Measurements from ENCODE around the gene TMEM207. TPM values are rescaled to one million over a fixed set of nuclear protein-coding genes. Genes with fewer than 3 reads are reported as not detected.

The TMEM207 gene
- total RNA-seq, 2 experiments from 2014 or later = not detected

DNA sequence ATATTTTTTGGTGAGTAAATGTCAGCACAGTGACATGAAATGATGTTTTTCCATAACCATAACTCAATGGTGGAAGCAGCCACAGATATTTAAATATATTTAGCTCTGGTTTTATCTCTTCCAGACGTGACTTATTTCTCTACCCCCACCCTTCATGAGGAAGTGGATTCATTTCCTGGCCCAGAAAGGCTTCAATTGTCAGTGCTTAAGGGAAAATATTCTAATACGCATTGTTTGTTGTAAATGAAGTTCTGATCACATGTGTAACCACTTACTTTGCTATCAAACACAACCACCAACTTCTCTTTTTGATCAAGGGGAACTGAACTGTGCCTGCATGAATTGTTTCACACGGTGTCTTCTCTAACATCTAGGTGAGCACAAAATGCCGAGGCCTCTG is 47.7 kb downstream of the TMEM207 start:
- Mint-ChIP-seq H3K36me3 (ENCODE audit: low read depth) (no peaks in the 10 kb centered on the region), H3K27ac (no peak overlapping the region), H3K4me1 (ENCODE audit: low read depth) (no peaks in the 10 kb centered on the region), H3K9me3 (no peaks in the 10 kb centered on the region), H3K27me3 (ENCODE audit: low read depth) (peaks cover 5% of the 10 kb centered on the region), H3K4me3 (no peak overlapping the region)
- DNase-seq = no peak
- CTCF ChIA-PET = interaction anchor here (1.4 to 1.6 kb wide), 3 partner anchors 11 to 80 kb away, joined by 3 to 7 read pairs (median 3); partner anchors contain the start of gene CLDN1
- intact Hi-C loops (cut with micrococcal nuclease) = no loop called here

DNA sequence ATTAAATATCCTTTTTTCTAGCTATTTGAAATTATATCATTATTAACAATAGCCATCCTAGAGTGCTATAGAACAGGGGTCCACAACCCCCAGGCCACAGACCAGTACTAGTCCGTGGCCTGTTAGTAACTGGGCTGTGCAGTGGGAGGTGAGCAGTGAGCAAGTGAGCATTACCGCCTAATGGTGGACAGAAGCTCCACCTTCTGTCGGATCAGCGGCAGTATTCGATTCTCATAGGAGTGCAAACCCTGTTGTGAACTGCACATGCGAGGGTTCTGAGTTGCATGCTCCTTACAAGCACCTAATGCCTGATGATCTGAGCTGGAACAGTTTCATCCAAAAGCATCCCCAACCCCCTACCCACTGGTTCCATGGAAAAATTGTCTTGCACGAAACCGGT is 50.0 kb downstream of the TMEM207 start:
- Mint-ChIP-seq H3K27me3 (ENCODE audit: low read depth) (peaks cover 5% of the 10 kb centered on the region), H3K4me1 (ENCODE audit: low read depth) (no peaks in the 10 kb centered on the region), H3K9me3 (no peaks in the 10 kb centered on the region), H3K27ac (no peak overlapping the region), H3K4me3 (no peak overlapping the region), H3K36me3 (ENCODE audit: low read depth) (no peaks in the 10 kb centered on the region)
- intact Hi-C loops (cut with micrococcal nuclease) = no loop called here
- no peak for DNase-seq
- CTCF ChIA-PET = no interaction called here

DNA sequence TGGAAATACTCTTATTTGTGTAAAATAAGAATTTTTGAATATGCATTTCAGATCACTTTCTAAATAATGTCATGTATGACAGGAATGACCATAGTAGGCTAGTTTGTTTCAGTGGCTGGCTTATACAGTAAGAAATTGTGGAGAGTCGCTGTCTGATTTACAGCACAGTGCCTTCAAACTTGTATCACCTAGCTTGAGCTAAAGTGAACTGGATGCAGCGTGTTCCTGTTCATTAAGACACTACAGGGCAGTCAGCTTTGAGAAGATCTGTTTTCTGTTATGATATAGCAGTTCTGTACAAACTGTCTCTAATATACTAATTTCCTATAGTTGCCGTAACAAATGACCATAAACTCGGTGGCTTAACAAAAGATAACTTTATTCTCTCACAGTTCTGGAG is 51.8 kb downstream of the TMEM207 start:
- CTCF ChIA-PET = interaction anchor here (0.9 kb wide), 1 partner anchor 27 kb away, joined by 3 read pairs; no protein-coding TSS in a partner anchor
- peaks cover 5% of the 10 kb centered on the region for H3K27me3 Mint-ChIP-seq (ENCODE audit: low read depth)

DNA sequence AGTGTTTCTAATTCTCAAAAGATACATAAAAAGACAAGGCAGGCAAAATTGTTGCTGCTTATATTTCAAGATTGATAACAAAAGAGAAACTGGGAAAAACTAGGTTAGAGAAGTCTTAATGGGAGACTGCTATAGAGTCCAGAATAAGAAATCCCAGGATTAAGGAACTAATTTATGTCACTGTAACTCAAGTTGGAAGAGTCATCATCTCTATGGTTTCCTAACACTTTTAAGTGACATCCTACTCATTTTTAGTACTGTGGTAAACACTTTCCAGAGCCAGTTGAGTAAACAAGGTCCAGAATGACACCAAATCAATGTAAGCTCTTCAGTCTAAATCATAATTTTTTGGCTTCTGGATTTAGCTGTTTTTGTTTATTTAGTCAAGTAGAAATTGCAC is 53.7 kb downstream of the TMEM207 start:
- CTCF ChIA-PET = no interaction called here
- no peak overlapping the region for H3K27ac Mint-ChIP-seq
- no peaks in the 10 kb centered on the region for H3K36me3 Mint-ChIP-seq (ENCODE audit: low read depth)
- no peak for DNase-seq
- H3K4me1 Mint-ChIP-seq (ENCODE audit: low read depth) = no peaks in the 10 kb centered on the region
- no peak overlapping the region for H3K4me3 Mint-ChIP-seq
- no peaks in the 10 kb centered on the region for H3K27me3 Mint-ChIP-seq (ENCODE audit: low read depth)
- H3K9me3 Mint-ChIP-seq = no peaks in the 10 kb centered on the region
- intact Hi-C loops (cut with micrococcal nuclease) = no loop called here

More for the DNA sequence above, 51.8 kb downstream of the TMEM207 start:
- no peaks in the 10 kb centered on the region for H3K36me3 Mint-ChIP-seq (ENCODE audit: low read depth)
- no peak overlapping the region for H3K4me3 Mint-ChIP-seq
- no peak overlapping the region for H3K27ac Mint-ChIP-seq
- intact Hi-C loops (cut with micrococcal nuclease) = no loop called here
- DNase-seq = no peak
- no peaks in the 10 kb centered on the region for H3K9me3 Mint-ChIP-seq
- H3K4me1 Mint-ChIP-seq (ENCODE audit: low read depth) = no peaks in the 10 kb centered on the region

DNA sequence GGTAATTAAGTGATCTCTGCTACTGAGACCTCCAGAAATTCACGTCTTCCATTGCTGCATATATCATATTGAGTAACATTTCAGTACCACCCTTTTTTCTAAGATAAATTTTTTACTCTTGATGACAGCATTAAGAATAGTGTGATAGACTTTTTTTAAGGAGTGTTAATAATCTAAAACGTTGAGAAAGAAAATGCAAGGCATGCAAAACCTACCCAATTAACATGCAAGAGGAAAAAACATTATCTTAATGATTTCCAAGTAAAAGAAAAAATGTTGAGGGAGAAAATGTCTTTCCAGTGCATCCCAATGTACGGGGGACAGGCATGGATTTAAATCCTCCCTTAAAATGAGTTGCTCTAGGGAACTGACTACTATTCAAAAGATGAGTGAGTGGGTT is 61.0 kb downstream of the TMEM207 start:
- no peak for DNase-seq
- Mint-ChIP-seq H3K4me3 (no peak overlapping the region), H3K9me3 (no peaks in the 10 kb centered on the region), H3K27me3 (ENCODE audit: low read depth) (no peaks in the 10 kb centered on the region), H3K36me3 (ENCODE audit: low read depth) (no peaks in the 10 kb centered on the region), H3K27ac (no peak overlapping the region), H3K4me1 (ENCODE audit: low read depth) (no peaks in the 10 kb centered on the region)
- intact Hi-C loops (cut with micrococcal nuclease) = no loop called here
- CTCF ChIA-PET = no interaction called here

DNA sequence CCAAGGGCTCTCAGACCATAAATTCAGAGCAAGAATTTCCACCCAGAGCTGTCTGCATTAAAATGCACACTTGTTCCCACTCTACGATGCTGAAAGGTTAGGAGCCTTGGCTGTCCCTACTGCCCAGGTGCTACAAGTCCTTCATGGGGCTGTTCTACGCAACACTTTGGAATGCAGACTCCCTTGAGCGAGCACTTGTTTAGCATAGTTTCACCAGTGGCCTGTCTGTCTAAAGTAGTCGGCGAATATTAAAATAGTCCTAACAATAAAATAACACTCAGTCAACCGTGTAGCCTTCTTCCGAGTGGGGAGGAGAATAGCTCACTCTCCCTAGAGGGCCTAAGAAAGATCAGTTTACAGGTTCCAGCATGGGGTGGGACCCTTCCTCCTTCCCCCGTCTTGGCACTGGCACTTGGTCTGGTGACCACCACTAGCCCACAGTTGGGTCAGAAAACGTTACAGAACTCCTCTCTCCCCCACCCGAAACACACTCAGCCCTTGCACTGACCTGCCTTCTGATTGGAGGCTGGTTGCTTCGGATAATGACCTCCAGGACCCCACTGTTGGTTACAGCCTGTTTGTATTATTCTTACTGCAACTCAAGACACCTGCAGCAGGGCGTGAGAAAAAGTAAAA is 62.0 kb downstream of the TMEM207 start, which contains the start of gene CLDN16:
Gene CLDN16, plus strand, starts transcription at position 586 of the 636 bp plus-strand sequence. CDS start 167 bp downstream, outside the sequence.
- H3K36me3 Mint-ChIP-seq (ENCODE audit: low read depth) = no peaks in the 10 kb centered on the region
- intact Hi-C loops (cut with micrococcal nuclease) = no loop called here
- no peak within 1 kb of the TSS for H3K27ac Mint-ChIP-seq
- CTCF ChIA-PET = no interaction called here
- H3K9me3 Mint-ChIP-seq = no peaks in the 10 kb centered on the region
- H3K4me3 Mint-ChIP-seq = no peak within 1 kb of the TSS
- no peaks in the 10 kb centered on the region for H3K4me1 Mint-ChIP-seq (ENCODE audit: low read depth)
- no peak for DNase-seq
- H3K27me3 Mint-ChIP-seq (ENCODE audit: low read depth) = no peaks in the 10 kb centered on the region

DNA sequence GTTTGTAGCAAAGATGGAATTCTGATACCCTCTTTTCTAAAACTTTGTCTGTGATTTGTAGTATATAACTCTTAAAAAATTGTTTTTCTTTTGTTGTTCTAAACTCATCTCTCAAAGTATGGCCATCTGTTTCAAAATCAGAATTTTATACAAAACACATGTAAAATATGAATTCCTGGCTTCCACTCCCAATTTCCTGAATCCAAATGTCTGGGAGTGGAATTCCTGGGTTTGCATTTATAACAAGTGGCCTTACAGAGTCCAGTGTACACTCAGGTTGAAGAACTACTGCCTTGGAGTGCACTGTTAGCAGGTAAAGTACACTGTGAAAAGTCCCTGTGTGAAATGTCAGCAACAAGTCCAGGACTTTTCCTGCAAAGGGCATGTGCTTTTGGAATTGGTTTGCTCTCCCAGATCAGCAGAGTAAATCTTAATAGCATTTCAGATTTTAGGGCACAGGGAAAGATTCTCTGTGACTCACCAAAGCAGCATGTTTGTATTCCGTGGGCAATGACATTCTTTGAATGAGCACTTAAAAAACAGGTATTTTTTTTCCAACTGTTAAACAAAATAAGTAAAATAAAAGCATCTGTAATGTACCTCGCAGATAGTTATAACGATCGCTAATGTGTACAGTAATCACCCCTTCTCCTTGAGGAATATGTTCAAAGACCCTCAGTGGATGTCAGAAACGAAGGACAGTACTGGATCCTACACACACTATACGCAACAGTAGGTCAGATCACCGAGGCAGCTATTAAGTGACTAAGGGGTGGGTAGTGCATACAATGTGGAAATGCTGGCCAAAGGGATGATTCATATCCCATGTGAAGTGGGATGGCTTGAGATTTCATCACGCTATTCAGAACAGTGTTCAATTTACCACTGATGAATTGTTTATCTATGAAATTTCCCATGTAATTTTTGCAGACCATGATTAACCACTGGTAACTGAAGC is 63.7 kb downstream of the TMEM207 start:
- intact Hi-C loops (cut with micrococcal nuclease) = loop anchor here (2.0 kb wide), 3 partner anchors 39 to 665 kb away; no protein-coding TSS in a partner anchor
- Mint-ChIP-seq H3K4me1 (ENCODE audit: low read depth) (peaks cover 8% of the 10 kb centered on the region), H3K36me3 (ENCODE audit: low read depth) (no peaks in the 10 kb centered on the region), H3K9me3 (no peaks in the 10 kb centered on the region), H3K4me3 (no peak overlapping the region), H3K27ac (no peak overlapping the region), H3K27me3 (ENCODE audit: low read depth) (no peaks in the 10 kb centered on the region)
- CTCF ChIA-PET = no interaction called here
- no peak for DNase-seq

DNA sequence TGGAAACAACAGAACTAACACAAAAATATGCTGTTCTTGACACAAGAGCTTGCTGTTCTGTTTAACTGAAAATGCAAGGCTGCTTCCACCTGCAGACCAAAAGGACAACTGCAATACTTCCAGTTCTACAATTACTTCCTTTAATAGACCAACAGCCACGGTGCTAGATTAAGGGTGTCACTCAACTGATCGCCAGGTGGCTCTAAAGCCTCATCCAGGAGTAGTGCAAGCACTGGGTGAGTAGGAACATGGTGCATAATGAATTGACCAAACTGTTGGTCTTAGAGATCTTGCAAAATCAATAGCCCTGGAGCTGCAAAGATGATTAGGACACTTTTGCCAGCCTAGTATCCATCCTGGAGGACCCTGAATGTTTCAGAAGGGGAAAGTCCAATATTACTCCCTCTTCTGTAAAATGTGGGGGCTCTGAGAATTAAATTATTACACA is 65.4 kb downstream of the TMEM207 start:
- Mint-ChIP-seq H3K4me3 (no peak overlapping the region), H3K27me3 (ENCODE audit: low read depth) (peaks cover 5% of the 10 kb centered on the region), H3K4me1 (ENCODE audit: low read depth) (peaks cover 8% of the 10 kb centered on the region), H3K27ac (no peak overlapping the region), H3K9me3 (no peaks in the 10 kb centered on the region), H3K36me3 (ENCODE audit: low read depth) (no peaks in the 10 kb centered on the region)
- intact Hi-C loops (cut with micrococcal nuclease) = loop anchor here (1.0 to 5.0 kb wide), 6 partner anchors 40 to 666 kb away; no protein-coding TSS in a partner anchor
- CTCF ChIA-PET = interaction anchor here (0.8 to 1.5 kb wide), 5 partner anchors 11 to 423 kb away, joined by 3 to 5 read pairs (median 5); no protein-coding TSS in a partner anchor
- peak; percentile 48 for DNase-seq

DNA sequence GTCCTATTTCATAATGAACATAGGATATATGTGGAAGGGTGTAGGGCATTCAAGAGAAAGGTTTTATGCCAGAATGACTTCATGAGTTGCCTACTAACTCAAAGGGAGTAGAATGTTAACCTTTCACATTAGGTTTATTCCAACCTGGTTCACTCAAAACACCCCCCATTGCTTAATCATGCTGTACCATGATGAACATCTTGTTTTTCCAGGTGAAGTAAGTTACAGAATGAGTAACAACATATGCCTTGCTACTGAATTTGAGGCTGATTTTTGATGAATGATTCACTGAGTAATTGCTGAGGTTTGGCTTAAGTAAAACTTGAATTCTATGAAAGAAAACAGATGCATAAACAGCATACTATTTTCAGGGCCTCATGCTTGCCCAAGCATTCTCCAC is 67.6 kb downstream of the TMEM207 start:
- H3K4me3 Mint-ChIP-seq = no peak overlapping the region
- H3K36me3 Mint-ChIP-seq (ENCODE audit: low read depth) = no peaks in the 10 kb centered on the region
- CTCF ChIA-PET = no interaction called here
- H3K4me1 Mint-ChIP-seq (ENCODE audit: low read depth) = peaks cover 8% of the 10 kb centered on the region
- no peaks in the 10 kb centered on the region for H3K9me3 Mint-ChIP-seq
- peaks cover 10% of the 10 kb centered on the region for H3K27me3 Mint-ChIP-seq (ENCODE audit: low read depth)
- intact Hi-C loops (cut with micrococcal nuclease) = loop anchor here (5.0 kb wide), 2 partner anchors 175 to 235 kb away; no protein-coding TSS in a partner anchor
- no peak for DNase-seq
- H3K27ac Mint-ChIP-seq = no peak overlapping the region

DNA sequence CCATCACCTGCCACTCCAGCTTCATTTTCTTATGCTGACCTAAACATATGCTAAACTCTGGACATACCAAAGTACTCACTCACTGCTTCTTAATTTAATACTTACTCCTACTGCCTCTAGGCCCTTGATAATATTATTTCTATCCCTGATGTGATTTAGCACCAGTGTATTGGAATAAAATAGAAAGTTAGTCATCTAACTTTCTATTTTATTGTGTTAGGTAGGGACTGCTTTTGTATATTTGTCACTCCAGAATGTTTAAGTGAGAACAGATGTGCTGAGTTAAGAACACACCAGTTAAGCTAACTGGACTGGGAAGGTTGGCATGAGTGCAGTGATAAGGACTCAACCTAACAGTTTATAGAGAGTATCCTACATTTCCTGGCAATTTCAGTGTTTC is 68.3 kb downstream of the TMEM207 start:
- Mint-ChIP-seq H3K9me3 (no peaks in the 10 kb centered on the region), H3K27me3 (ENCODE audit: low read depth) (peaks cover 17% of the 10 kb centered on the region)
- CTCF ChIA-PET = no interaction called here

DNA sequence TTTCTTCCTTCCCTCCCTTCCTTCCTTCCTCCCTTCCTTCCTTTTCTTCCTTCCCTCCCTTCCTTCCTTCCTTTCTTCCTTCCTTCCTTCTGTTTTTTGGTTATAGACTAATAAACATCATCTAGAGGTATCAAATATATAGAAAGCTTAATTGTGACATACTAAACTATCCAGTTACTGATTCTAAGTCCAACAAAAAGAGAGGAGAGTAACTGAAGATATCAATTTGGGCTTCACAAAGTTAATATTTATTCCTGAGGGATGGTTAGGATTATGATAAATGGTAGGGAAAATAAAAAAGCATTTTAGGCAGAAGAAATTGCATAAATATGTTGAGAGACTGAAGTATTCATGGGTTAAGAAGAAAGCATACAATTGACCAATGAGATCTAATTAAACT is 69.5 kb downstream of the TMEM207 start:
- CTCF ChIA-PET = no interaction called here
- Mint-ChIP-seq H3K4me1 (ENCODE audit: low read depth) (peaks cover 8% of the 10 kb centered on the region), H3K27ac (no peak overlapping the region), H3K4me3 (no peak overlapping the region), H3K27me3 (ENCODE audit: low read depth) (peaks cover 23% of the 10 kb centered on the region), H3K36me3 (ENCODE audit: low read depth) (no peaks in the 10 kb centered on the region), H3K9me3 (no peaks in the 10 kb centered on the region)
- DNase-seq = no peak
- intact Hi-C loops (cut with micrococcal nuclease) = loop anchor here (5.0 kb wide), 2 partner anchors 173 to 237 kb away; no protein-coding TSS in a partner anchor

More for the DNA sequence above, 68.3 kb downstream of the TMEM207 start:
- intact Hi-C loops (cut with micrococcal nuclease) = loop anchor here (5.0 kb wide), 2 partner anchors 174 to 236 kb away; no protein-coding TSS in a partner anchor
- Mint-ChIP-seq H3K4me1 (ENCODE audit: low read depth) (peaks cover 8% of the 10 kb centered on the region), H3K27ac (no peak overlapping the region), H3K4me3 (no peak overlapping the region), H3K36me3 (ENCODE audit: low read depth) (no peaks in the 10 kb centered on the region)
- DNase-seq = no peak
